ENCODE data around the gene CDKL5.

The CDKL5 gene

DNA sequence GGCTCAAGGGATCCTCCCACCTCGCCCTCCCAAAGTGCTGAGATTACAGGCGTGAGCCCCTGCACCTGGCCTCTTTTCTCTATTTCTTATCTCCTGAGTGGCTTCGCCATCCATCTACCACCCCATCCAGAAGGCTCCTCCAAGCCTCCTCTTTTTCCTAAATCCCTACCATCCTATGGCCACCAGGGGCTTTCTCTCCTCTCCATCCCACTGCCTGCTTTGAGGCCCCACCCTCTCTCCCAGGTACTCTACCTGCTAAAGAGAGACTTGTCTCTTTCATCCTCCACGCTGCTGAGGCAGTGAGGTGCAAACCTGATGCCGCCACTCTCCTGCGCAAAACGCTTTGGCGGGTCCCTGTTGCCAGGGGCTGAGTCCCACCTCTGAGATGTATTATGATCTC is 239.5 kb downstream of the CDKL5 start:
- Mint-ChIP-seq H3K4me1 (peaks cover 7% of the 10 kb centered on the region), H3K9me3 (peaks cover 73% of the 10 kb centered on the region), H3K27ac (no peak overlapping the region), H3K36me3 (ENCODE audit: low read depth) (no peaks in the 10 kb centered on the region), H3K4me3 (no peak overlapping the region), H3K27me3 (ENCODE audit: low read depth, poor library complexity) (peaks cover 6% of the 10 kb centered on the region)
- TF ChIP-seq, protein P1, sequence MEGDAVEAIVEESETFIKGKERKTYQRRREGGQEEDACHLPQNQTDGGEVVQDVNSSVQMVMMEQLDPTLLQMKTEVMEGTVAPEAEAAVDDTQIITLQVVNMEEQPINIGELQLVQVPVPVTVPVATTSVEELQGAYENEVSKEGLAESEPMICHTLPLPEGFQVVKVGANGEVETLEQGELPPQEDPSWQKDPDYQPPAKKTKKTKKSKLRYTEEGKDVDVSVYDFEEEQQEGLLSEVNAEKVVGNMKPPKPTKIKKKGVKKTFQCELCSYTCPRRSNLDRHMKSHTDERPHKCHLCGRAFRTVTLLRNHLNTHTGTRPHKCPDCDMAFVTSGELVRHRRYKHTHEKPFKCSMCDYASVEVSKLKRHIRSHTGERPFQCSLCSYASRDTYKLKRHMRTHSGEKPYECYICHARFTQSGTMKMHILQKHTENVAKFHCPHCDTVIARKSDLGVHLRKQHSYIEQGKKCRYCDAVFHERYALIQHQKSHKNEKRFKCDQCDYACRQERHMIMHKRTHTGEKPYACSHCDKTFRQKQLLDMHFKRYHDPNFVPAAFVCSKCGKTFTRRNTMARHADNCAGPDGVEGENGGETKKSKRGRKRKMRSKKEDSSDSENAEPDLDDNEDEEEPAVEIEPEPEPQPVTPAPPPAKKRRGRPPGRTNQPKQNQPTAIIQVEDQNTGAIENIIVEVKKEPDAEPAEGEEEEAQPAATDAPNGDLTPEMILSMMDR (IDR thresholded peaks at IDR 0.05): no peak
- DNase-seq: no peak

DNA sequence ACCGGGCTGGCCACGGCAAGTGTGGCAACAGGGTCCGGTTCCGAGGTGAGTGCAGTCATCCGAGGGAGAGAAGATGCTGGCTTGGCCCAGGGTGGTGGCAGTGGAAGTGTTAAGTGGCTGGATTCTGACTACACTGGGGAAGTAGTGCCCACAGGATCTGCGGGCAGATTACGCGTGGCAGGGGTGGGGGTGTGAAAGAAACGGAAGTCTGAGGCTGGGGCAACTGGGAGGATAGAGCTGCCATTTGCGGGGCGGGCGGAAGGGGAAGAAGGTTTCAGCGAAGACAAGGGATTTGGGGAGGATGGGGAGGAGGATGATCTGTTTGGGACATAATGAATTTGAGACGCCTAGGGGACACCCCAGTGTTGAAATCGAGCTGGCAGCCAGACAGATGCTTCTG is 241.2 kb downstream of the CDKL5 start:
- DNase-seq: no peak
- H3K4me1 Mint-ChIP-seq: peaks cover 7% of the 10 kb centered on the region
- H3K9me3 Mint-ChIP-seq: peaks cover 74% of the 10 kb centered on the region
- no peaks in the 10 kb centered on the region for H3K36me3 Mint-ChIP-seq (ENCODE audit: low read depth)
- H3K27ac Mint-ChIP-seq: no peak overlapping the region
- peaks cover 6% of the 10 kb centered on the region for H3K27me3 Mint-ChIP-seq (ENCODE audit: low read depth, poor library complexity)
- TF ChIP-seq, protein P1 (IDR thresholded peaks at IDR 0.05): no peak
- no peak overlapping the region for H3K4me3 Mint-ChIP-seq

DNA sequence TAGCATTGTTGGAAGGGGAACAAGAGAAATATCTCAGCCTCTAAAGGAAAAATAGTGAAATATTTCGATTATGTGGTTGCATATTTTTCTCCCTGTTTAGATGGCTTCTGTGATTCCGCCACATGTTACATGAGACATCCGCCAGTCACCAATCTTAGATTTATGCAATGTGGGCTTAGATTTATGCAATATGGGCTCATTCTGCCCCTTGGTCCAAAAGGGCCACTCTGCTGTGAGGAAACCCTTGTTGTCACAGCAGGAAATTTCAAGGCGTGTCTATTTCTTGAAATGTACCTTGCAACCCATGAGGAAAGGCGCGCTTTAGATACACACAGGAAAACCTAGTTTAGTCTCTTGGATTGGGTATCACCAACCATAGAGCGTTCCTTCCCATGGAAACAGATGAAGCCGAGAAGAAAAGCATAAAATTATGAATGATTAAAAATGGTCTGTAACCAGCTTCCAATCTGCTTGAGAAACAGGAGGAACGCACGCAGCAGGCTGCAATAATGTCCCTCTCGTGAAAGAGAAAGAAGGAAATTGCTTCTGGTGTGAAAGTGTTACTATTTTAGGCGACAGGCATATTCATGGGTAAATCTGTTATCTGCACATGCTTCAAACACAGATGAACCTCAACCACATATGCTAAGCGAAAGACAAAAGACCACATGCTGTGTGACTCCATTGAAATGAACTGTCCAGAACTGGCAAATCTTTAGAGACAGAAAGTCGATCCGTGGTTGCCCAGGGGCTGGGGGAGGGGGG is 242.8 kb downstream of the CDKL5 start:
- Mint-ChIP-seq H3K27me3 (ENCODE audit: low read depth, poor library complexity) (peaks cover 12% of the 10 kb centered on the region), H3K36me3 (ENCODE audit: low read depth) (no peaks in the 10 kb centered on the region), H3K4me3 (no peak overlapping the region), H3K4me1 (peaks cover 7% of the 10 kb centered on the region), H3K27ac (no peak overlapping the region), H3K9me3 (peaks cover 77% of the 10 kb centered on the region)
- TF ChIP-seq, protein P1 (IDR thresholded peaks at IDR 0.05): no peak
- DNase-seq: no peak

DNA sequence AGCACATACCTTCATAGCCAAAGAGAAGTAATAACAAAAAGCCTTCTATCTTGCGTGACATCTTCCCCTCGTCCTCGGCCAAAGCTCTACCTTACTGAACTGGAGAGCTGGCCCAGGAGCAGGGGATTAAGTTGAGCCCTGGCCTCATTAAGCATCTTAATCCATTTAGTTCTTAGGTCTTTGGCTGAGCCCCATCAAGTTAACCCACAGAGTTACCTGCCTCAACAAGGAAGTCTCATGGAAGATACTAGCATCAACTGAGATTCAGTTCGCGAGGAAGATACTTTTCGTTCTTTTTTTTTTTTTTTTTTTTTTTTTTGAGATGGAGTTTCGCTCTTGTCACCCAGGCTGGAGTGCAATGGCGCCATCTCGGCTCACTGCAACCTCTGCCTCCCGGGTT is 246.6 kb downstream of the CDKL5 start, which contains the start of gene RS1:
RS1 (minus strand) TSS at position 101 of the 400 bp plus-strand sequence; CDS start at position 61, 40 bp downstream.
- Mint-ChIP-seq H3K36me3 (ENCODE audit: low read depth) (no peaks in the 10 kb centered on the region), H3K27me3 (ENCODE audit: low read depth, poor library complexity) (peaks cover 12% of the 10 kb centered on the region), H3K4me3 (peak within 1 kb of the TSS; percentile 62), H3K9me3 (peaks cover 63% of the 10 kb centered on the region), H3K27ac (no peak within 1 kb of the TSS), H3K4me1 (peaks cover 7% of the 10 kb centered on the region)
- TF ChIP-seq, protein P1 (IDR thresholded peaks at IDR 0.05): no peak
- DNase-seq: no peak

DNA sequence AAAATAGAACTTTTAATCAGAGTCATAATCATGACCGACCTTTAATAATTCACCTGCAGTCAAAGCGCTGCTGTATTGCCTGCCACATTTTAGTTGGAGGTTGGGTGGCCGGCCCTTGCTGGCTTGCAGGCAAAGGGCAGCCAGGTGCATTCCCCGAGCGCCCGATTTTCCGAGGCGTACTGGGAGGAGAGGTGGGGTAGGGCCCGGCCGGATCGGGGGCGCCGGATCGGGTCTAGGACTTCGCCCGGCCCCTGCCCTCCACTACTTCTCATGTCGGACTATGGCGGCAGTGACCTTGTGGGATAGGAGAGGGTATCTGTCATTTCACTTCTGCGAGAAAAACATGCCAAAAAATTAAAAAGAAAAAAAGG is 249.0 kb downstream of the CDKL5 start:
- H3K27ac Mint-ChIP-seq: no peak overlapping the region
- H3K4me1 Mint-ChIP-seq: peaks cover 4% of the 10 kb centered on the region
- H3K27me3 Mint-ChIP-seq (ENCODE audit: low read depth, poor library complexity): peaks cover 9% of the 10 kb centered on the region
- TF ChIP-seq, protein P1 (IDR thresholded peaks at IDR 0.05): no peak
- peaks cover 4% of the 10 kb centered on the region for H3K36me3 Mint-ChIP-seq (ENCODE audit: low read depth)
- peaks cover 68% of the 10 kb centered on the region for H3K9me3 Mint-ChIP-seq
- peak; percentile 32 for DNase-seq
- peak overlapping the region; percentile 80 for H3K4me3 Mint-ChIP-seq

All from nephron progenitor cell (in vitro differentiated cells).